ENCODE results near the gene ADGRD1. TPM values are rescaled to one million over a fixed set of nuclear protein-coding genes. Genes with fewer than 3 reads are reported as not detected.

Gene ADGRD1
- total RNA-seq, 1 donor from 2014 or later: 0.47 TPM

- DNase-seq (no peak), ATAC-seq (ENCODE audit: low read depth) (no peak)
- Mint-ChIP-seq H3K36me3 (ENCODE audit: low read depth) (peaks cover 2% of the 10 kb centered on the region), H3K27me3 (peaks cover 15% of the 10 kb centered on the region), H3K27ac (no peak overlapping the region), H3K4me3 (no peak overlapping the region), H3K4me1 (no peaks in the 10 kb centered on the region), H3K9me3 (peaks cover 15% of the 10 kb centered on the region)
- intact Hi-C loops (cut with micrococcal nuclease): no loop called here
- TF ChIP-seq CTCF (IDR thresholded peaks at IDR 0.05): no peak
- ChIA-PET POLR2A (no interaction called here), CTCF (no interaction called here)
Measured at GRCh38 chr12:131171029-131171428, 217.3 kb downstream of the ADGRD1 start.

GRCh38 chr12:131174901-131175300, 221.2 kb downstream of the ADGRD1 start:
- no peak for TF ChIP-seq CTCF (IDR thresholded peaks at IDR 0.05)
- DNase-seq: no peak
- ChIA-PET CTCF (no interaction called here), POLR2A (no interaction called here)
- ATAC-seq (ENCODE audit: low read depth): no peak
- Mint-ChIP-seq H3K9me3 (peaks cover 17% of the 10 kb centered on the region), H3K36me3 (ENCODE audit: low read depth) (peaks cover 2% of the 10 kb centered on the region), H3K4me3 (no peak overlapping the region), H3K27me3 (peaks cover 12% of the 10 kb centered on the region), H3K27ac (no peak overlapping the region), H3K4me1 (no peaks in the 10 kb centered on the region)
- intact Hi-C loops (cut with micrococcal nuclease): no loop called here

DNA sequence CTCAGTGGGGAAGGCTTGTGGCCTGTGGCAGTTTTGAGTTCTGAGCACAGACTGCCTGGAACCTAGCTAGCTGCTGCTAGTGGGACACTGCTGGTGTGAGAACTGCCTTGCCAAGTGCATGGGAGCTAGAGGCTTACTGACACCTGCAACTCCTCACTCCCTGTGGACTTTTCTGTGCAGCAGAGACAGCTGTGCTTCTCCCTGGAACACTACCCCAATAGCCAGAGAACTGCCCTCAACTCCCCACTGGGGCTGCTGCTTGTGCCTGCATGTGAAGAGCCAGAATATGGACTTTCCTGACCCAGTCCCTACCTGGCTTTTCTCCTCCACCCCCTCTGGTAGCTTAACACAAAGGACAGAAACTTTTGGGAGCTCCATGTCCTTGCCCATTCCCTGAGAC, 222.6 kb downstream of the ADGRD1 start:
- Mint-ChIP-seq H3K27ac (no peak overlapping the region), H3K9me3 (peaks cover 17% of the 10 kb centered on the region), H3K4me1 (no peaks in the 10 kb centered on the region), H3K36me3 (ENCODE audit: low read depth) (peaks cover 2% of the 10 kb centered on the region), H3K4me3 (no peak overlapping the region), H3K27me3 (peaks cover 12% of the 10 kb centered on the region)
- no peak for DNase-seq
- ChIA-PET CTCF (no interaction called here), POLR2A (no interaction called here)
- TF ChIP-seq CTCF (IDR thresholded peaks at IDR 0.05): no peak
- ATAC-seq (ENCODE audit: low read depth): no peak
- intact Hi-C loops (cut with micrococcal nuclease): no loop called here

DNA sequence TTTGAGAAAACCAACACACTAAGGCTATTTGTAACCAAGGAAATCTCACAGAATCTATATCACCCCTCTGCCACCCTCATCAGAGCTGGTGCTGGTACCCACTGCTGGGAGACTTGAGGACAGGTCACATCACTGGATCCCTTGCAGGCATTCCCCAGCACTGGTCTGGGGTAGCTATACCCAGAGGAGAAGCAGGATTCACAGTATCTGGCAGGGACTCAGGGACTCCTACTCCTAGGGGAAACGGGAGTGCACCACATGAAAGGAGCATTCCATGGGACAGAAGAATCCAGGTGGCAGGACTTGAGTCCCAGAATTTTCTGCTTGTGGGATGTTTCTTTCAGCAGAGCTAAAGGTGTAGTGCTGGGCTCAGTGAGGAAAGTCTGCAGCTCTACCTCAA, 223.2 kb downstream of the ADGRD1 start:
- Mint-ChIP-seq H3K4me3 (no peak overlapping the region), H3K27ac (no peak overlapping the region), H3K27me3 (peaks cover 12% of the 10 kb centered on the region), H3K4me1 (no peaks in the 10 kb centered on the region), H3K36me3 (ENCODE audit: low read depth) (peaks cover 2% of the 10 kb centered on the region), H3K9me3 (peaks cover 17% of the 10 kb centered on the region)
- ATAC-seq (ENCODE audit: low read depth) (no peak), DNase-seq (no peak)
- TF ChIP-seq CTCF (IDR thresholded peaks at IDR 0.05): no peak
- intact Hi-C loops (cut with micrococcal nuclease): no loop called here
- POLR2A ChIA-PET: no interaction called here
- CTCF ChIA-PET: no interaction called here

- Mint-ChIP-seq H3K4me1 (no peaks in the 10 kb centered on the region), H3K27ac (no peak overlapping the region), H3K36me3 (ENCODE audit: low read depth) (peaks cover 2% of the 10 kb centered on the region), H3K9me3 (peaks cover 17% of the 10 kb centered on the region), H3K27me3 (peaks cover 12% of the 10 kb centered on the region), H3K4me3 (no peak overlapping the region)
- TF ChIP-seq CTCF (IDR thresholded peaks at IDR 0.05): no peak
- ChIA-PET CTCF (no interaction called here), POLR2A (no interaction called here)
- ATAC-seq (ENCODE audit: low read depth): no peak
- intact Hi-C loops (cut with micrococcal nuclease): no loop called here
- DNase-seq: no peak
Measured at GRCh38 chr12:131177599-131177998, 223.9 kb downstream of the ADGRD1 start.

Measured in activated B cell treated with CpG ODN at 0.5 μM for 24 hours (primary cell).